HG03558 (cell line): ENCODE results near the gene KCNK7.

ENCODE experiments used
- ATAC-seq: cut with Tn5 transposase; IDR thresholded peaks from one replicate; pipeline ENCODE4 v1.9.1; 2021; ENCODE audit warnings: moderate number of reproducible peaks; ENCODE audit not compliant: unreplicated experiment; ENCODE audit errors: extremely low read depth

Gene KCNK7

GRCh38 chr11:65590240-65590738, 5.3 kb downstream of the KCNK7 start:
- ATAC-seq = no peak

GRCh38 chr11:65589444-65590239, 6.0 kb downstream of the KCNK7 start:
- no peak for ATAC-seq

- ATAC-seq = peak; percentile 46
Observed at GRCh38 chr11:65588199-65589054, 7.2 kb downstream of the KCNK7 start.

- ATAC-seq = no peak
Observed at GRCh38 chr11:65586676-65587075, 8.9 kb downstream of the KCNK7 start.

GRCh38 chr11:65586247-65586630, 9.4 kb downstream of the KCNK7 start:
- ATAC-seq = no peak

- ATAC-seq = no peak
Observed at GRCh38 chr11:65585396-65586246, 10.0 kb downstream of the KCNK7 start.

GRCh38 chr11:65584723-65585171, 10.9 kb downstream of the KCNK7 start:
- no peak for ATAC-seq

- no peak for ATAC-seq
Observed at GRCh38 chr11:65584106-65584505, 11.5 kb downstream of the KCNK7 start.

- ATAC-seq = no peak
Observed at GRCh38 chr11:65583589-65583988, 12.0 kb downstream of the KCNK7 start.

- ATAC-seq = no peak
Observed at GRCh38 chr11:65581928-65582327, 13.7 kb downstream of the KCNK7 start.

- ATAC-seq = no peak
Observed at GRCh38 chr11:65580756-65581155, 14.8 kb downstream of the KCNK7 start.

GRCh38 chr11:65580031-65580692, 15.4 kb downstream of the KCNK7 start:
- no peak for ATAC-seq

GRCh38 chr11:65579291-65579690, 16.3 kb downstream of the KCNK7 start:
- ATAC-seq = no peak

GRCh38 chr11:65578667-65579066, 16.9 kb downstream of the KCNK7 start:
- no peak for ATAC-seq

- no peak for ATAC-seq
Observed at GRCh38 chr11:65578134-65578533, 17.5 kb downstream of the KCNK7 start.

GRCh38 chr11:65577756-65578109, 17.9 kb downstream of the KCNK7 start:
- ATAC-seq = no peak

- ATAC-seq = no peak
Observed at GRCh38 chr11:65576867-65577755, 18.5 kb downstream of the KCNK7 start.

GRCh38 chr11:65576232-65576866, 19.3 kb downstream of the KCNK7 start:
- no peak for ATAC-seq
